ENCODE data around the gene FPR3. TPM values are rescaled to one million over a fixed set of nuclear protein-coding genes. Genes with fewer than 3 reads are reported as not detected.

The FPR3 gene
- total RNA-seq, 1 donor from 2014 or later = not detected

GRCh38 chr19:51777570-51778462 lies 17.1 kb upstream of the FPR3 start:
- DNase-seq (ENCODE audit: low spot score, unreplicated experiment) = peak; percentile 37
- Mint-ChIP-seq H3K27ac (peak overlapping the region; percentile 1), H3K4me1 (ENCODE audit: low read depth) (peaks cover 2% of the 10 kb centered on the region), H3K36me3 (ENCODE audit: insufficient read depth) (no peaks in the 10 kb centered on the region), H3K9me3 (ENCODE audit: low read depth) (no peaks in the 10 kb centered on the region), H3K27me3 (peaks cover 48% of the 10 kb centered on the region), H3K4me3 (ENCODE audit: low read depth) (no peak overlapping the region)
- TF ChIP-seq CTCF (IDR thresholded peaks at IDR 0.05; ENCODE audit: unreplicated experiment) = peak; percentile 77

GRCh38 chr19:51779181-51779580 lies 15.8 kb upstream of the FPR3 start:
- no peaks in the 10 kb centered on the region for H3K9me3 Mint-ChIP-seq (ENCODE audit: low read depth)
- TF ChIP-seq CTCF (IDR thresholded peaks at IDR 0.05; ENCODE audit: unreplicated experiment) = no peak
- H3K4me1 Mint-ChIP-seq (ENCODE audit: low read depth) = peaks cover 2% of the 10 kb centered on the region
- peaks cover 46% of the 10 kb centered on the region for H3K27me3 Mint-ChIP-seq
- no peak for DNase-seq (ENCODE audit: low spot score, unreplicated experiment)
- no peaks in the 10 kb centered on the region for H3K36me3 Mint-ChIP-seq (ENCODE audit: insufficient read depth)
- H3K27ac Mint-ChIP-seq = no peak overlapping the region
- H3K4me3 Mint-ChIP-seq (ENCODE audit: low read depth) = no peak overlapping the region

- H3K27me3 Mint-ChIP-seq = peaks cover 44% of the 10 kb centered on the region
- no peak for TF ChIP-seq CTCF (IDR thresholded peaks at IDR 0.05; ENCODE audit: unreplicated experiment)
- no peaks in the 10 kb centered on the region for H3K36me3 Mint-ChIP-seq (ENCODE audit: insufficient read depth)
- H3K9me3 Mint-ChIP-seq (ENCODE audit: low read depth) = no peaks in the 10 kb centered on the region
- no peak for DNase-seq (ENCODE audit: low spot score, unreplicated experiment)
- H3K4me1 Mint-ChIP-seq (ENCODE audit: low read depth) = peaks cover 2% of the 10 kb centered on the region
- H3K4me3 Mint-ChIP-seq (ENCODE audit: low read depth) = no peak overlapping the region
- H3K27ac Mint-ChIP-seq = no peak overlapping the region
These were observed 15.3 kb upstream of the FPR3 start for GRCh38 chr19:51779703-51780102.

- H3K9me3 Mint-ChIP-seq (ENCODE audit: low read depth) = no peaks in the 10 kb centered on the region
- H3K27ac Mint-ChIP-seq = no peak overlapping the region
- DNase-seq (ENCODE audit: low spot score, unreplicated experiment) = no peak
- peaks cover 2% of the 10 kb centered on the region for H3K4me1 Mint-ChIP-seq (ENCODE audit: low read depth)
- no peak overlapping the region for H3K4me3 Mint-ChIP-seq (ENCODE audit: low read depth)
- peaks cover 38% of the 10 kb centered on the region for H3K27me3 Mint-ChIP-seq
- no peaks in the 10 kb centered on the region for H3K36me3 Mint-ChIP-seq (ENCODE audit: insufficient read depth)
- no peak for TF ChIP-seq CTCF (IDR thresholded peaks at IDR 0.05; ENCODE audit: unreplicated experiment)
These were observed 14.7 kb upstream of the FPR3 start for GRCh38 chr19:51780270-51780669.

GRCh38 chr19:51781999-51782398 lies 13.0 kb upstream of the FPR3 start:
- no peak for DNase-seq (ENCODE audit: low spot score, unreplicated experiment)
- H3K4me3 Mint-ChIP-seq (ENCODE audit: low read depth) = no peak overlapping the region
- H3K9me3 Mint-ChIP-seq (ENCODE audit: low read depth) = no peaks in the 10 kb centered on the region
- no peak overlapping the region for H3K27ac Mint-ChIP-seq
- H3K36me3 Mint-ChIP-seq (ENCODE audit: insufficient read depth) = no peaks in the 10 kb centered on the region
- no peak for TF ChIP-seq CTCF (IDR thresholded peaks at IDR 0.05; ENCODE audit: unreplicated experiment)
- H3K27me3 Mint-ChIP-seq = peaks cover 33% of the 10 kb centered on the region
- H3K4me1 Mint-ChIP-seq (ENCODE audit: low read depth) = no peaks in the 10 kb centered on the region

Data from progenitor cell of endocrine pancreas (in vitro differentiated cells).